Retinal pigment epithelial cell (primary cell): ENCODE measurements around the gene IL12RB2.

Source experiments
- DNase-seq: peaks from one replicate; pipeline ENCODE4 v3.0.0-alpha.2; 2010; ENCODE audit warnings: low read depth
- H3K4me3 ChIP-seq: 2 replicates; pipeline ENCODE4 v1.5.1; 2011; ENCODE audit warnings: mild to moderate bottlenecking, low read length, control low read depth, moderate library complexity
- TF ChIP-seq, protein P1 (sequence below): conservative IDR thresholded peaks from 2 replicates; pipeline ENCODE4 v1.5.1; 2011; ENCODE audit warnings: low read depth, low read length, control low read depth, inconsistent platforms

The IL12RB2 gene

DNA sequence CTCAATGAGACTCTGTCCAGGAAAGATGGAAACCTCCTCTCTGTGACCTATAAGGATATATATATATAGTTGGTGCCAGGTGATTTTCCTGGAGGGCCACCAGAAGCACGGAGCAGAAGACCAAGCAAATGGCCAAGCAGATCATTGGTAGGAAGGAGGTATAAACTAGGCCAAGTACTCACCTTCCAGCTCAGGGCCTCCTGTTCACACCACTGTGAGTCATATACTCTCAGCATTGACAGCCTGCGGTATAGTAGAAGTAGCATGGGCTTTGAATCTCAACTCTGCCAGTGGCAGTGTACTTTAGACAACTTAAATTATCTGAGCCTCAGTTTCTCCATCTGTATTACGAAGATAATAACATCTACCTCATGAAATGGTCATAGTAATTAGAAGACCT is 15.4 kb downstream of the IL12RB2 start:
- TF ChIP-seq, protein P1, sequence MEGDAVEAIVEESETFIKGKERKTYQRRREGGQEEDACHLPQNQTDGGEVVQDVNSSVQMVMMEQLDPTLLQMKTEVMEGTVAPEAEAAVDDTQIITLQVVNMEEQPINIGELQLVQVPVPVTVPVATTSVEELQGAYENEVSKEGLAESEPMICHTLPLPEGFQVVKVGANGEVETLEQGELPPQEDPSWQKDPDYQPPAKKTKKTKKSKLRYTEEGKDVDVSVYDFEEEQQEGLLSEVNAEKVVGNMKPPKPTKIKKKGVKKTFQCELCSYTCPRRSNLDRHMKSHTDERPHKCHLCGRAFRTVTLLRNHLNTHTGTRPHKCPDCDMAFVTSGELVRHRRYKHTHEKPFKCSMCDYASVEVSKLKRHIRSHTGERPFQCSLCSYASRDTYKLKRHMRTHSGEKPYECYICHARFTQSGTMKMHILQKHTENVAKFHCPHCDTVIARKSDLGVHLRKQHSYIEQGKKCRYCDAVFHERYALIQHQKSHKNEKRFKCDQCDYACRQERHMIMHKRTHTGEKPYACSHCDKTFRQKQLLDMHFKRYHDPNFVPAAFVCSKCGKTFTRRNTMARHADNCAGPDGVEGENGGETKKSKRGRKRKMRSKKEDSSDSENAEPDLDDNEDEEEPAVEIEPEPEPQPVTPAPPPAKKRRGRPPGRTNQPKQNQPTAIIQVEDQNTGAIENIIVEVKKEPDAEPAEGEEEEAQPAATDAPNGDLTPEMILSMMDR = no peak
- DNase-seq = no peak
- H3K4me3 ChIP-seq = no peak overlapping the region

DNA sequence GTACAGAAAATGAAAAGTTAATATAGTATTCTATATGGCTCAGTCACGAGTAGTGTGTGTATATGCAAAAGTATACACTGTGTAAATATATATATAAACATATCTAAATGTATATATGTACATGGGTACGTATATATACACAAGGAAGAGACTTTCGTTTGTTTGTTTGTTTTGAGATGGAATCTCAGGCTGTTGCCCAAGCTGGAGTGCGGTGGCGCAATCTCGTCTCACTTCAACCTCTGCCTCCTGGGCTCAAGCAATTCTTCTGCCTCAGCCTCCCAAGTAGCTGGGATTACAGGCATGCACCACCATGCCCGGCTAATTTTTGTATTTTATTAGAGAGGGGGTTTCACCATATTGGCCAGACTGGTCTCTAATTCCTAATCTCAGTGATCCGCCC is 16.4 kb downstream of the IL12RB2 start:
- TF ChIP-seq, protein P1 = no peak
- DNase-seq = no peak
- H3K4me3 ChIP-seq = no peak overlapping the region

DNA sequence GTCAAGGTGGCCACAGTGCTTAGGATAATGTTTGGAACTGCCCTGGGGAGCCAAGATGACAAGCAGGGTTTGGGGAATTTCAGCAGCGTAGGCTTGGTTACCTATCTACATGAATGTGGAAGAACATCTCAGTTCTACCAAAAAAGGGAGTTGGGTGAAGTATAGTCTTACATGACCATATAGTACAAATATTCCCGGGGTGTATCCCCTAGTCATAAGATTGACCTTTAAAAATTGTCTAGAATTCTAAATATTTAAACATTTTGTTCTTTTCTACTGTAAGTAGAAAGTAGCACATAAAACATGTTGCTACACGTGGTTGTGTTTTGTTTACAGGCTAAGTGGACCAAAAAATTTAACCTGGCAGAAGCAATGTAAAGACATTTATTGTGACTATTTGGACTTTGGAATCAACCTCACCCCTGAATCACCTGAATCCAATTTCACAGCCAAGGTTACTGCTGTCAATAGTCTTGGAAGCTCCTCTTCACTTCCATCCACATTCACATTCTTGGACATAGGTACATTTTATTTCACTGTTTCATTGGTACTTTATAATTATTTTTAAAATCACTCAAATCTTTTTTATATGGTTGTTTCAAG is 20.3 kb downstream of the IL12RB2 start:
- DNase-seq = no peak
- H3K4me3 ChIP-seq = no peak overlapping the region
- TF ChIP-seq, protein P1 = no peak

DNA sequence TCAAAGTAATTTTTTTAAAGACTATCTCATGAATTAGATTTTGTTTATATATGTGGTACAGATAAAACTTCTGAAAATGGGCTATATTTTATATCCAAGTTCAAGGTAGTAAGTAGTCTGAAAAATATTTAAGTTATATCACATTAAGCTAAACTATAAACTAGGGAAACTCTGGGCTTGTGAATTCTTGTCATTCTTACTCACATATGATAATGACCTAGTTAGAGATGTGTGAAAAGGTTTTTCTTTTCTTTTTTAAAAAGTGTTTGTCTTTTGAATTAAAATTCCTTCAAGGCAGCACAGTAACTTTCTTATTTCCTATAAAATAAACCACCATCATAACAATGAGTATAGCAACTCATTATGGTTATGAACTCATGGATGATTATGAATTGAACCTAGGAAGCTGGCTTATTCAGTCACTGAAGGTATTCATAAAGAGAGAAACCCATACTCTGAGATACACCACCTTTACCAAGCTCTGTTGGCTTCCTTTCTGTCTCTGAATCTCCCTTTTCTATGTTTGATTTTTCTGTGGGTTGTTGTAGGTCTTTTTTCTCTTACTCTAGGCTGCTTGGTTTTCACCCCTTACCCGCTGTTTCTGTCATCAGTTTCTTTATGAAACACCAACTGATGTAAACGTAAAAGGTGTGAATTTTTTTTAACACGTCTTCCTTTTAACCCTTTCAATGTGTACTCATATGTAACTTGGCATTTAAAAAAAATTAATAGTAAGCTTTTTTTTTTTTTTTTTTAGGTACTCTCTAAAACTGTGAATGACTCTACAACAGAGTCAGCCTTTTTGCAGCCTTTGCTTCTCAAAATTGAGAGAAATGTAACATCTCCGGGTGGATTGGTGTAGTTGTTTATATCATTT is 25.2 kb downstream of the IL12RB2 start:
- DNase-seq = no peak
- no peak overlapping the region for H3K4me3 ChIP-seq
- TF ChIP-seq, protein P1 = no peak

DNA sequence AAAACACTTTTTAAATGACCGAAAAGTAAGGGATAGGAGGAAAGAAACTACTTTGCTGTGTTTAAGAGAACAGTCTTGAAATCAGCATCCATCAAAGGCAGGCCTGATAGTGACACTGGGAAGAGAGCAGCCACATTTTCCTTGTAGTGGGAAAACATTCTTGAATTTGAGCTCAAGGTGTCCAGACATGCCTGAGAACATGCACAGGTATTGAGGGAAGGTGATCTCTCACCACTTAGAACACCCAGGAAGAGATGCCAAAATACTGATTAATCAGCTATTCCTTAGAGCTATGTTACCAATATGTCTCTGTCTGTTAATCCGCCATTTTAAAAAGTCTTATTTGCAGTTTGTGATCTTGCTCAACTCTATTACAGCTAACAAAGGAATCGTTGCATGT is 25.9 kb downstream of the IL12RB2 start:
- TF ChIP-seq, protein P1 = no peak
- no peak for DNase-seq
- no peak overlapping the region for H3K4me3 ChIP-seq

DNA sequence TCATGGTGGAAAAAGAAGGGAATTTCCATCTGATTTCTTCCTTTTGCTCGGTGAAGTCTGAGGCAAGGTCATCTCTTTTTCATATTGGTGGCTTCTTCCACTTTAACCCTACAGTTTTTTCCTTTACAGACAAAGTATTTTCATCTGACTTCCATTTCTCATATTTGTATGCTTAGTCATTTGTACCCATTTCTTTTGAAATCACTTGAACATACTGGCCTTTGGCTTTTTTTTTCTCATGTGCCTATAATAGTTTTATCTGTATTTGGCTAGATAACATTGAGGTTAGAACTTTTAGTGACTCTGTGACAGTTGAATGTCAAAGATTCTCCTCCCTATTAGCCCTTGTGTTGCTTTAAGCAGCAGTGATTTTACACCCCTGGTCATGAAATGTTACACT is 27.7 kb downstream of the IL12RB2 start:
- TF ChIP-seq, protein P1 = no peak
- DNase-seq = no peak
- no peak overlapping the region for H3K4me3 ChIP-seq

DNA sequence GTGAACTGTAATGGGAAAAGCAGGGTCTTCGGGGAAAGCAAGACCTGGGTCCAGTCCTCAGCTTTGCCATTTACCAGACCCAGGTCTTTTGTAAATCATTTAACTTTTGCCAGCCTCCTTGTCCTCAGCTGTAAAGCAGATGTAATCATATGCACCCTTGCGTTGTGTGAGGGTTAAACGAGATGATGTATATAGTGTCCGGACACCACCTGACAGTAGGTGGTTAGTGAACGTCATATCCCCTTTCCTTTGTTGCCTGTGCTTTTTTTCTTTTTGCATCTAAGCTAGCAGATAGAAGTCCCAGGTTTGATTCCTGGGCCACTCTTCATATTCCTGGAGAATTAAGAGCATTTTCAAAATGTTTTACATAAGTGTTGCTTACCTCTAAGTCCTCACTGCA is 28.5 kb downstream of the IL12RB2 start:
- DNase-seq = no peak
- TF ChIP-seq, protein P1 = no peak
- no peak overlapping the region for H3K4me3 ChIP-seq
